ENCODE data around the gene HS6ST2.

HS6ST2 gene

DNA sequence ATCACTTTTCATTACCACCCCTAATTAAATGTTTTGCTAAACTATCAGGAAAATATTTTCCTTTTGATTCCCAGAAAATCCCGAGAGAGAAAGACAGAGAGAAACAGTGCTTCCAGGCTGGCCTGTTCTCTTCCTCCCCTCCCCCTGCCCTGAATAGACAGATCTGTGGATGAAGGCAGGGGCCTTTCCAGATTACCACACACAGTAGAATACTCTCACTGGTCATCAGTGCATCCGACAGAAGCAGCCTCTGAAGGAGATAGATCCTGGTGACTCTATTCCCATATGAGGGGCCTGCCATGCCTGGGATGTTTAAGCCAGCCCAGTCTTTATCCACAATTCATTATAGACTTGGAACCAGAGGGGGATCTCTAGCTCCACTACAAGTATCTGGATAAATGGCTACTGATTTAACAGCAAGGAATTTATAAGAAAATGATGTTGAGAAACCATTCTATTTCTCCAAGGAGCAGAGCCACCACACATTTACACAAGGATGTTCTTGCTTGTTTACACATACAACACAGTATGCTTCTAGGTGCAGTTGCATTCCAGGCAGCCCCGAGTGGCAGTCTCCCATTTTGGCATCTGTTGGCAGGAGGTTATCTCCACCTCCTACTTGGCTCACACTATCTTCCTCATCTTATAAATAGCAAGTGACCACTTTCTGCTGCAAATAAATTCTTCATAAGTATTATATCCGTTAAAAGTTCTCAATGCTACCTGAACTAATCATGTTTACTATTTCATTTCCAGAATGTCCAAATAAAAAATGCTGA, 115.8 kb downstream of the HS6ST2 start:
- no peak for DNase-seq

DNA sequence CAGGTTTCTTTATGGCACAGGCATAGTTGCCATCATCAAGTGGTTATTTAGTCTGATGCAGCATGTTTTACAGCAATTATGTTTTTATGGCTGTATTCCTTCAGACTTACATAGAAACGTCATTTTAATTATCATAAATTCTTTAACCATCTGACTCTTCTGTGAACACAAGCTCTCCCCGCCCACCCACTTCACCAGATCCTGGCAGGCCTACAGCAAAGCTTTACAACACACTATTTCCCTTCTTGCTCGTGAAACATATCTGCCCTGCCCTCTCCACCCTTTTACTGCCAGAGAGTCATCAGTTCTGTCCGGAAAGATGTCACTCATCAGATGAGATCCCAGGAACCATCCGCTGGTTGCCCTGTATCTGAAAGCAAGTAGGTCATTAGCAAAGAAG, 120.5 kb downstream of the HS6ST2 start:
- no peak for DNase-seq

DNA sequence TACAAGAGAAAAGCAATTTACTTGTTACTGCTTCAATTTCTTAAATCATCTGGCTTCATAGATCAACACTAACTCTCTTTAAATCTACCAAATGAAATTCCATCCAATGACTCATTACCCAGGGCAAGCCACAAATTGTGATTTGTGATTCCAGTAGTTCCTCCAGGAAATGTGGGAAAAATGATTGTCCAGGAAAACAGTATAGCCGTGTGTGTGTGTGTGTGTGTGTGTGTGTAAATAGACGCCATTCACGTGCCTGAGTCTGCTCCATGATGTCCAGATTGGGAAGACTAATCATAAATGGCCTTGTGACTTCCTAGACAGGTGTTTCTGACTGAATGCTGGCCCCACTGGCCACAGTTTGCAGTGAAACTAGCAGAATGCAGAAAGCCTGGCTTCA, 121.3 kb downstream of the HS6ST2 start:
- no peak for DNase-seq

DNA sequence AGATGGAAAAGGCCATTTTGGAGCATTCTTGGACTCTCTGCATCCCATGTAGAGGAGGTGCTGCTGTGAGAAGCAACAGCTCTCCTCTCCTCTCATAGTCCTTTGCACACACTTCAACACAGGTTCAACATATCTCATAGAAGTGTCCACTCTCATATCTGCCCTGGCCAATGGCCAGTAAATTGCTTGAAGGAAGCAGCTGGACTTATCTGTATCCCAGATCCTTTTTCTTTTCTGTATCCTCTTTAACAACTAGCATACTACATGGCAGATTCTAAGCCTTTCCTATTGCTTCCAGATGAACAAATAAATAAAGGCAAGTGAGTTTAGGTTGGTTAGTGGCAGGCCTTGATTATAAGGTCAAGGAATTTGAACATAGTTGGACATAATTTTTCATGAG, 122.0 kb downstream of the HS6ST2 start:
- no peak for DNase-seq

DNA sequence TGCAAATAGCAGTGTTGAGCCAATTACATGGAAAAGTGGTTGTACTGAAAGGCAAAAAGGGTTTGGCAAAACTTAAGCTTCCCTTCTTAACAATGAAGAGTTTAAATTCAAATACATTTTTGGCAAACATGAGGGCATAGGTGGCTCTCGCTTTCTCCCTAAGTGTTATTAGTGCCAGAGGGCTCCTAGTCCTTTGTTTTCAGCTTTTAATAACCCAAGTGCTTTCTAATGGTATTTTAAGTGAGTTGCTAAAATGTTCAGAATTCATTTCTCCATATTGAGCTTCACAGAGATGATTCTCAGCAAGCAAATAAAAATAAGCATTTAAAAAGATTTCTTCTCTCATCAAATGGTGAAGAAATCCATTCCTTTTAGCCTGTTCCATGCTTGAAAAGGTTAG, 123.7 kb downstream of the HS6ST2 start:
- no peak for DNase-seq

DNA sequence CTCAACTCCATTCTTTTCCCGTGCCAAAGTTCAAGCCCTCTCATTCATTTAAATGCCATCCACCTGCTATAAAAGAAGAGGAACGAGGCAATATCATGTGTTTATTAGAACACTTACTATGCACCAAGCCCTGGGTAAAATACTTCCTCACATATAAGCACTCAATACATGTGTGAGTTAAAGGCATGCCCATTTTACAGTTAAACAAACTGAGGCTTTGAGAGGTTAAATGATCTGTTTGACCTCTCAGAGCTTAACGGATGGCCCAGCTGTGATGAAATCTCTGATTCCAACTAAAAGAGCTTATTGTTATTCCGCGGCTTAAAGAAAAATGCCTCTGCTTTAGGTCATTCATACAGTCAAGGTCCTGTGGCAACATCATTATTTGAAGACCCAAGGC, 124.3 kb downstream of the HS6ST2 start:
- DNase-seq = no peak

DNA sequence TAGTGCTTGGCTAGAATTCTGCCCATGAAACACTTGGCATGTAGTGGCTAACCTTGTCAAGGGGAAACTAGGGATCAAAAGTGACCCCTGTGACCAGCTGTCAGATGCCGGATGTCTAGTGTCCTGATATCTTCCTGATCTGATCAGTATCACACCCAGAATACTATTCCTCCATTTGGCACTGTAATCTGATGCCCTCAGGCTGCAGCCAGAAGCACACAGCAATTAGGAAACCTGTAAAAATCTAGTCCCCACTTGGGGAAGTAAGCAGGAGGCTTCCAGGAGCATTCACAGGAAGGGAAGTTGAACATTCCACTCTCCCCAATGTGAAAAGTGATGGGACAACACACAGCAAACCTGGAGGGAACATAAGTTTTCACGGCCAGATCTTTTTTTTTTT, 125.1 kb downstream of the HS6ST2 start:
- DNase-seq = no peak

DNA sequence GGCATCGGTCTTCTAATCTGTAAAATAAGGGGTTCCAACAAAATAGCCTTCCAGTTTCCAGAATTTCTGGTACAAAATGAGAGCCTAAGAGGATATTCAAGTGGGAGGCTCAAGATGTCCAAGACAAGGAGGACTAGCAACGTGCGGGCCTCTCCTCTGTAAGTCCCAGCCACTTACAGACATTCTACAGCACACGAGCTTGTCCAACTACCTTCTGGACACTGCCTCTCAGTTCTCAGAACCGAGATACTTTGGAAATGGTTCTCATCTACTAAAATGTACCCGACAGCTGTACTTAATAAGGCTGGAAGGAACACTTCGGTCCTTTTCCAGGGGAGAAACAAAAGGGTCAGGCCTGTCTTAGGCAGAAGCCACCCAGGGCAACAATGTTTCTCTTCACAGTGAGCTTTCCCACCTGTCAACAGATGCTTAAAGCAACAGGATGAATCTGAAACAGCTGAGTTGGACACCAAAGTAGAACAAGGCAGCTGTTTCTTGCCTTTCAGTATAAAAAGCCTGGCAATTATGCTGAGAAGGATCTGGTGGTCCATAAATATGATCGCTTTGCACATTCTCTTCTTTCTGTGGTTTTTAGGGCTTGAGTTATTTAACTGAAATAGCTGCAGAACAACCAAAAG, 127.0 kb downstream of the HS6ST2 start:
- DNase-seq = no peak

DNA sequence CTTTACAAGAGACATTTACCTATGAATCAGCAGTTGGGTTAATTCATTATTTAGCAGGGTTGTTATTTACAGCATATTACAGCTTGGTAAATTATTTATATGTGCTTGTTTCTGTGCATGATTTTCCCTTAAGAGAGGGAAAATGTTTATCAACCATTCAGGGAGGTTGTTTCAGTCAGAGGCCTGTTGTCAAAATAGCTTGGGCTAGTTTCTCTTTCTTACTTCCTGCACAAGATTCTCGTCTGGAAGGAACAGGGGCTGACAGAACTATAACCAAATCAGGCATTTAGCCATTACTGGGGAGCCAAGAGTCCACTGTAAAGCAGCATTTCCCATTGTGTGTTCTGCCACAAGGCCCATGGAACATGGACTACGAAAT, 135.8 kb downstream of the HS6ST2 start:
- no peak for DNase-seq

DNA sequence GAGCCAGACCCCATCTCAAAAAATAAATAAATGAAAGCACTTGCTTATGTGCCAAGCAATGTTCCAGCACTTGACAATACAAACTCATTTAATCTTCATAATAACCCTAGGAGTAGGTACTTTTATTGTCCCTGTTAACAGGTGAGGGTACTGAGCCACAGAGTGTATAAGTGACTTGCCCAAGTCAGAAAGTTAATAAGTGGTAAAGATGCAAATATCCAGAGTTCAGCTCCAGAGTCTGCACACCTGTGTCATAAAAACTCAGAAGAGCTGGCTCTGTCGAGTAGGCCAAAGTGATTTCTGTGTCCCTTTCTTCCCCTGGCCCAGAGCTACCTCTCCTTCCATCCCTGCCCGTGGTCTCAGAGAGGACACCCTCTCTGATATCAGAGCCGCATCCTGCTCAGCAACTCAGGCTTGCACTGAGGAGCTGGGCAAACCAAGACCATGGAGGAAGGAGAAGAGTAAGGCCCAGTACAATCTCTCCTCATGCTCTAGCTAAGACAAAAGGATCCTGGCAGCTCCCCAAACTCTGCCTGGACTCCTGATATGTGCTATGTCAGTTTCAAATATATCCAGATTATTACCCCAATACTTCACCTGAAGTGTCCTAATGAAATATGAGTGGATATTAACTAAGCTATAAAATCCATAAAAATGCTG, 136.3 kb downstream of the HS6ST2 start:
- no peak for DNase-seq

DNA sequence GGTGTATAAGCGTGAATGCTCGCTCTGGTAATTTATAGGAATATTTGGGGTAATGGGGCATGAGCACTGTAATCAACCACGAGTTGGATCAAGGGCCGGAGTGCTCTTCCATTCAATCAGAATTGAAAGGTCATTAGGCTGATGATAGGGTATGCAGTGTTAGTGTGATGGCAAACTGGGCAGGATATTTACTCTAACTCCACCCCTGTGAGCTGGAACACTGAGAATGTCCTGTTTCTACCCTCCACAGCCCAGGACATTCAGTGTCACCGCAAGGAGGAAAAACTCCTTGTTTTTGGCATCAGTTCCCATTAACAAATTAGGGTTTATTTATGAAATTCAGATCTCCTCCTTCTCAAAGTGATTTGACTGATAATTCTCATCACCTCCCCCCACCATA, 137.8 kb downstream of the HS6ST2 start:
- DNase-seq = no peak

DNA sequence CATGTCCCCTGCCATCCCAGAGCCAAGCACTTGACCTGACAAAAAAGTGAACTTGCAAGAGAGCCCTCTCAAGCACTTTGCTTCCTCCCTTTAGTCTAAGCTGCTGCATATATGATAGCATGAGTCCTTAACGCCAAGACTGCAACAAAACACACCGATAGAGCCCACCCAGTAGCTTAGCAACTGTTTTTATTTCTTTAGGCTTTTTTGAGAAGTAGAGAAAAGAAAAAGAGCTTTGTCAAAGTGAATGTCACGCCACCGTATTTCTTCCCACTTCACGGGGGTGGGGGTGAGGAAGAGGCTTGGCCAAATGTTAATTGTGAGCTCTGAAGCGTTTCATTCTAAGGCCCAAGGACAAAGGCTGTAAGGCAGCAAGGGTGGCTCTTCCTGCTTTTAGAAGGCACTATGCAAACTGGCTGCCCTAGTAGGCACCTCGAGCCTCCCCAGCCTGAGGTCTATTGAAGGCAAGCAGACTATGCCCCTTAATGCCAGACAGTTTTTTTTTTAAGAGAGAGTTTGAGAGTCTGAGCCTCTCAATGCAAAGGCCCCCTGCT, 138.6 kb downstream of the HS6ST2 start:
- DNase-seq = no peak

DNA sequence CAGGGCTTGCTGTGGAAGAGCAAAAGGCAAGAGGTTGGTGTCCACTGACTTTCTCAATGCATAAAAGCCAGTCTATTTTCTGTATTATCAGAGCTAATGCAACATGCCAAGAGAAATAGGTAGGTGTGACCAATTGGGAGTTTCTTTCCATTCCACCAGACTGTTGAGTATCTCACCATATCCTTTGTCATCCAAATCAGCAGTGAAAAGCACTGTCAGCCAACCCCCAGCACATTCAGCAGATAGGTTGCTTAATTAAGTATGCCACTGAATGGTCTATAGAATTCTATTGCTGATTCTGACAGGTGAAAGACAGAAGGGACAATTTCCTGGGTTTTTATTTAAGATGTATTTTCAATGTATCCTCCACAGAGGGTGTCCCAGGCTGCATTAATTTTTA, 139.8 kb downstream of the HS6ST2 start:
- DNase-seq = no peak

DNA sequence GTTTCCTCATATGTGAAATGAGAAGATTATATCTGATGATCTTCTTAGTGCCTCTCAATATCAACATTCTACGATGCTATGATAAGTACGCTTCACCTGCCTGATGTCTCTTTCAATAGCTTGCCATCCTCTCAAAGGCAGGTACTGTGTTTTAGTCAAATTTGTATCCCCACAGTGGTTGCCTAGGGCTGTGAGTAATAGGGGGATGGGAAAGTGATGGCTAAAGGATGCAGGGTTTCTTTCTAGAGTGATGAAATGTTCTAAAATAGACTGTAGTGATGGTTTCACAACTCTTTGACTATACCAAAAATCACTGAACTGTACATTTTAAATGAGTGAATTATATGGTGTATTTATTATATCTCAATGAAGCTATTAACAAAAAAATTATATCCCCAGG, 142.8 kb downstream of the HS6ST2 start:
- DNase-seq = no peak

DNA sequence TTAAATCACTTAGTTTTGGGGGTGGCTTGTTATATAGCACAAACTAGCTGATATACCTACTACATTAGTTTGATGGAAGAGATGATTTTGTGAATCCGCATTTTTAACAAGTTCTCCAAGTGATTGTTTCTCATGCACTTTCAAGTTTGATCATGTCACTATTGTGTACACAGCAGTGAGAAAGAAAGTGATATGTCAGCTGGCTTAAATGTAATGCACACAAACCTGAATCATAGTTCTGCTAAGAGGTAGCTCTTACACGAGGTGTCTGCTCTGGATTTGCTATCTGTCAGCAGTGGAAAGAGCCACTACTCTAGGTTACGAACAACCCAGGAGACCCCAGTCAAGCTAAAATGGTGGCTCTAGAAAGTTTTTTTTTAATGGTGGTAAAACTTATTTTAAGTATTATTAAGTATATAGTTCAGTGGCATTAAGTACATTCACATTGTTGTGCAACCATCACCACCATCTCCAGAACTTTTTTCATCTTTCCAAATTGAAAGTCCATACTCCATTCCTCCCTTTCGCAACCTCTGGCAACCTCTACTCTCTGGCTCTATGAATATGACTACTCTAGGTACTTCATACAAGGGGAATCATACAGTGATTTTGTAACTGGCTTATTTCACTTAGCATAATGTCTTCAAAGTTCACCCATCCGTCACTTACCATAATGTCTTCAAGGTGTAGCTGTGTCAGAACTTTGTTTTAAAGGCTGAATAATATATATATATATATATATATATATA, 147.3 kb downstream of the HS6ST2 start:
- no peak for DNase-seq

DNA sequence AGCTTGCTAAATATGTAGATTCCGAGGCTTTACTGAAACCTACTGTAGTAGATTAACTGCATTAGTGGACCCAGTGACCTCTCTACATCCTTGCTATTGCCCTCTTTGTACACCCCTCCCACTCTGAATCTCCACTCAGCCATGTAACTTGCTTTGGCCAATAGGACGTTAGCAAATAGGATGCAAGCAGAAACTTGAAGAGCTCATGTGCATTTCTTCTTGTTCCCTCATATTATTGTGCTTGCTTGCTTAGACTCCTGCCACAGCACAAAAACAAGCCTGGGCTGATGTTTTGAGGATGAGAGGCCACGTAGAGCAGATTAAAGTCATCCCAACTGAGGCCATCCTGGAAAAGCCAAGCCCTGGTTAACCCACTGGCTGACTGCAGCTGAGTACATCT, 147.9 kb downstream of the HS6ST2 start:
- DNase-seq = no peak

DNA sequence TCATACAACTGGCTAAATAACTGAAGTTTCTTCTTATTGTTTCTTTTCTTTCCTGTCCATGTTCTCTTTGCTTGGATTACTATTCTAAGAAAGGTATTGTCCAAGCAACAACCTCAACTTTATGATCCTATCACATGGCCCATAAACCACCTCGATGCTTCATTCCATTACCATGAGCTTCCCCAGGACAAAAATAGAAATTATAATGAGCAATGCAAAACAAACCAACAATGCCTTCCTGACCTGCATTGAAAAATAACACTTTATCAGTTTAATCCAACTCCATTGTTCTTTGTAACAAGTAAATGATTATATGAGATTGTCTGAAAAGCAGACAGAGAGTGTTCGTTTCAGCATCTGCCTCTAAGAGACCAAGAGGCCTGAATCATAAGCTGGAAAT, 148.8 kb downstream of the HS6ST2 start:
- DNase-seq = no peak

DNA sequence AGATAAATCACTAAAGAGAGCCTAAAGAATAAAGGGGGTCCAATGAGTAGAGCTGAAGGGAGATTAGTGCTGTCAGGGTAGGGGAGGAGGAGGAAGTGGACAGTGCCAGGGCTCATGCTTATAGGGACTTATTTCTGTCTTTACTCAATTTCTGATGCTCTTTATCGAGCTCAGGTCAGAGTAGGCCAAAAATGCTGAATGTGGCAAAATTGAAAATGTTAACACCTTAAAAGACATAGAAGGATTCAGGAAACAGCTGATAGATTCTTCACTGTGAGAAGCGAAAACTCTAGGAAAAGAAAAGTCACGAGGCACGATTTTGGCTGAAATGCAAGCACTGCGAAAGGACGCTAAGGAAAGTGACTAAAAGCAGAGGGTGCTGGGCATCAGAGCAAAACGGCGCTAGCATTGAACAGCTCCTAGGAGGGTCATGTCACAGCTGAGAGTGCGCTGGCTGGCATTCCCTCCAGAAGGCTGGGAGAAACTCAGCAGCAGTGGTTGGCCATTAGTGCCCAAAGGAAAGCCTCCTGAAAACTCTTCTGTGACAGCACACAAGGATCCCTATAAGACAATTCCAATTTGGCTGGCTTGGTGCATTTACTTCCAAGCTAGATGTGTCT, 150.9 kb downstream of the HS6ST2 start:
- DNase-seq = no peak

DNA sequence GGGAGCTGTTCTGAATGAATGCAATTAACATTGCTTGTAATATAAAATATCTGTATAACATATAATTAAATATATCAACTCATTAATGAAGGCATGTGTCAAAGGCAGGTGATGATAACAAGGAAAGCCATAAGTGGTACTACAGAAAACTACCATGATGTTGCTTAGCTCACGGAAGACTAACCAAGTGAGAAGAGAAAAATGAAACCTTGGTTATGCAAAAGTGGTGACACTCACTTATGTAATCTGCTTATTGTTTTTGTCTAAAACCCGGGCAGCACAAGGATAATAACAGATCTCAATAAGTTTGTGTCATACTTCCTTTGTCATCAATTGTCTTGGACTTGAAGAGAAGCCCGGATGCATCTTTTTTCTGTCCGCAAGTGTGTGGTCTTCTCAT, 156.4 kb downstream of the HS6ST2 start:
- DNase-seq = no peak

DNA sequence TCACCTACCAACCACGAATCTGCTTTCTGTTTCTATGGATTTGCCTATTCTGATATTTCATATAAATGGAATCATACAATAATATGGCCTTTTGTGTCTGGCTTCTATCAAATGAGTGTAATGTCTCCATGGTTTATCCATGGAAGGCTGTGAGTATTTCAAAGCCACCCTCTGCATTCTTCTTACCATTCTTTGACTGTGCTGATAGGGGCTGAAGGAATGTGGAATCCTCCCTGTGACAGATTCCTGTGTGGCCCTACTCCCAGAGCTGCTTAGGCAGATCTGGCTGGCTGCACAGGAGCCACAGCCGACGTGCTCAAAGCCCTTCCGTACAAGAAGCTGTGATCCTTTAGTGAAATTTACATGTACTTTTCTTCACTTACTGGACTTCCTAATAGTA, 163.2 kb downstream of the HS6ST2 start:
- no peak for DNase-seq

DNA sequence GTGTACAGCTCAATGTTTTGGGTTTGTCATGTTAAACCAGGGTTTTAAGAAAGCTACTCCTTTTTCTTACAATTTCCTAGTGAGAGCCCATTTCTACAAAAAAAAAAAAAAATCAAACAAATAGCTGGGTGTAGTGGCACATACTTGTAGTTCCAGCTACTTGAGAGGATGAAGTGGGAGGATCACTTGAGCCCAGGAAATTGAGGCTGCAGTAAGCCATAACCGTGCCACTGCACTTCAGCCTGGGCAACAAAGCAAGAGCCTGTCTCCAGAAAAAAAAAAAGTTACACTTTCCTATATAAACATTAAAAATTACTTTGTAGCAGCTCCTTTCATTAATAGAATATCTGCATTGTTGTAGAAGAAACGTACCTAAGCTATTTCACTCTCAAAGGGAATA, 166.7 kb downstream of the HS6ST2 start:
- no peak for DNase-seq

DNA sequence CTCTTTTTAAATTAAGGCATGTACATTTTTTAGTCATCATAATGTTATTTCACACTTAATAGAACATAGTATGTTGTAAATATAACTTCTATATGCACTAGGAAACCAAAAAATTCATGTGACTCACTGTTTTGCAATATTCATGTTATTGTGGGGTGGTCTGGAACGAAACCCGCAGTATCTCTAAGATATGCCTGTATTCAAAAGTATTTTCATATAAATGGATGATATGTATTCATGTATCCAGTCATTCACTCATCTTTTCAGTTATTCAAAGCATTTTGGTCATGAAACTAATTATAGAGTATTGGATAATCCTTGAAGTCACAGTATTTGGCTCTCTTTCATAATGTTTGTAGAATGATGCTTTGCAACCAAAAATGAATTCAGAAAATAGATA, 168.1 kb downstream of the HS6ST2 start:
- no peak for DNase-seq

DNA sequence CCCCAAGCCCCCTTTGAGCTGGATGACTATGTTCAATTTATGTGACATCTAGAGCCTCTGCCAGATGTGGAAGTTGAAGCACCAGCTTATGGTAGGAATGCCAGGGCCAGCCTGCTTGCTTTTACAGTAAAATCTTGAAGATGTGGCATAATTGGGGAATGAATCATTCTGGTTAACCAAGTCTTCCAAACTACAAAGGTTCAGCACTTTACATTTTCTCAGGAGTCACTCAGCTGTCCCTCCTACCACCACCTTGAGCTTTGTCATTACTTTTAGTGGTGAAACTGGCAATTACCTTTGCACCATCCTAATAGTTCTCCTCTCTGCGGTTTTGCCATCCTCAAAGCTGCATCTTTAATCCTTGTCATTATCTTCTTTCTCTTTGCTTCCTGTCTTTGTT, 172.2 kb downstream of the HS6ST2 start:
- DNase-seq = no peak

All from cortex of kidney (tissue), 1 donor.